Stomach (tissue), 4 donors: ENCODE measurements around the gene CMTM7.

Experiments
- CTCF ChIP-seq, 7 experiments: fragments of 450-650 bp in 4 of 7; fragments of 200-600 bp in 3 of 7; sonication (generic) in 3 of 7; IDR thresholded peaks; one replicate each; pipeline ENCODE4 v1.5.1; 2016 to 2019; ENCODE audit warnings: antibody characterized with exemption in 7 of 7, control low read depth in 2 of 7, mild to moderate bottlenecking in 1 of 7
- POLR2A ChIP-seq, 4 donors: fragments of 450-650 bp; IDR thresholded peaks; one replicate each; pipeline ENCODE4 v1.6.1; 2016; ENCODE audit warnings: antibody characterized with exemption in 4 of 4, control low read depth in 2 of 4, mild to moderate bottlenecking in 1 of 4, moderate library complexity in 1 of 4
- POLR2AphosphoS5 ChIP-seq, 3 donors: sonication (generic); formaldehyde crosslinking; IDR thresholded peaks; one replicate each; pipeline ENCODE4 v1.6.1; 2016; ENCODE audit warnings: antibody characterized with exemption in 3 of 3

DNA sequence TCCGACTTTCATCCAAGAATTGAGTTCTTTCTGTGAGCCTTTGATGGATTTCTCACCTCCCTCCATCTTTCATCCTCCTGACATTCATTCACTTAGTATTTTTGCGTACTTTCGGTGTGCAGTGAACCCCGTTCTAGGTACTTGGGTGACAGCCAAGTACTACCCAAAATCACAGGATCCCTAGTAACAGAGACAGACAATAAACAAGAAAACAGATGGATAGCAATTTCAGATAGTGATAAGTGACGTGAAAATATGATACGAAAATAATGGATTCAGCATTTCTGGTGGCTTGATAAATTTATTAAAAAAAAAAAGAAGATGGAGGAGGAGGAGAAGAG, 111.3 kb downstream of the CMTM7 start:
- TF ChIP-seq CTCF (IDR thresholded peaks at IDR 0.05) (no peak), POLR2AphosphoS5 (IDR thresholded peaks at IDR 0.05) (no peak), POLR2A (IDR thresholded peaks at IDR 0.05) (no peak)
